PC-9 (cell line): ENCODE data around the gene ANXA3.

Experiments
- EZH2 ChIP-seq: fragments of 200-600 bp; sonication (generic); IDR thresholded peaks from 2 replicates; pipeline ENCODE4 v1.8.0; 2017; ENCODE audit warnings: antibody characterized with exemption, low read depth
- TF ChIP-seq, protein P1 (sequence below): fragments of 200-600 bp; sonication (generic); conservative IDR thresholded peaks from 2 replicates; pipeline ENCODE4 v1.6.1; 2017; ENCODE audit warnings: mixed run types, antibody characterized with exemption, mild to moderate bottlenecking, moderate library complexity

DNA sequence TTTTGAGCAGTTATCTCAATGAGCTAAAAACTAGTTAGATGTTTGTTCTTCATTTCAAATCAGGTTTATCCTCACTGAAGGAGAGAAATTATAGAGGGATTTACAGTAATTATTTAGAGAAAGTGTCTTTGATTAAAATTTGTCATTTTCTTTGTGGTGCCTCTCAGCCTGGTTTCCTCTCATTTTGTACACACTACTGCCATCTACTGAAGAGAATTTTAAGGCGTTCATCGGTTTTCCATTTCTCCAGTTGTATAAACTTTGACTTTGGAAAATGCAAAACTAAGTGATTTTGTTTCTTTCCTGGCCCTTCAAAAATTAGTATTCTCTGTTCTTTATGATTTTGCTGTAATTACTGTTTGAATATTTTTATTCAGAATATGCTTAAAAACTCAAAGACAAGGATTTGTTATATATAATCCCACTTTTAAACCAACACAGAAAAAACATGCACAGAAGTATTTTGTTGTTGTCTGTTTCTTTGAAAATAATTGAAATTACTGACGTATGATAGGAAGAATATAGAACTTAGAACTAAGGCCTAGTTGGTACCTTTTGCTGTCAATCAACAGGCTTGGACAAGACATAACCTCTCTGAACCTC is 34.4 kb upstream of the ANXA3 start:
- no peak for TF ChIP-seq EZH2
- TF ChIP-seq, protein P1, sequence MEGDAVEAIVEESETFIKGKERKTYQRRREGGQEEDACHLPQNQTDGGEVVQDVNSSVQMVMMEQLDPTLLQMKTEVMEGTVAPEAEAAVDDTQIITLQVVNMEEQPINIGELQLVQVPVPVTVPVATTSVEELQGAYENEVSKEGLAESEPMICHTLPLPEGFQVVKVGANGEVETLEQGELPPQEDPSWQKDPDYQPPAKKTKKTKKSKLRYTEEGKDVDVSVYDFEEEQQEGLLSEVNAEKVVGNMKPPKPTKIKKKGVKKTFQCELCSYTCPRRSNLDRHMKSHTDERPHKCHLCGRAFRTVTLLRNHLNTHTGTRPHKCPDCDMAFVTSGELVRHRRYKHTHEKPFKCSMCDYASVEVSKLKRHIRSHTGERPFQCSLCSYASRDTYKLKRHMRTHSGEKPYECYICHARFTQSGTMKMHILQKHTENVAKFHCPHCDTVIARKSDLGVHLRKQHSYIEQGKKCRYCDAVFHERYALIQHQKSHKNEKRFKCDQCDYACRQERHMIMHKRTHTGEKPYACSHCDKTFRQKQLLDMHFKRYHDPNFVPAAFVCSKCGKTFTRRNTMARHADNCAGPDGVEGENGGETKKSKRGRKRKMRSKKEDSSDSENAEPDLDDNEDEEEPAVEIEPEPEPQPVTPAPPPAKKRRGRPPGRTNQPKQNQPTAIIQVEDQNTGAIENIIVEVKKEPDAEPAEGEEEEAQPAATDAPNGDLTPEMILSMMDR: peak; percentile 69
